ENCODE results near the gene OR52E5.

DNA sequence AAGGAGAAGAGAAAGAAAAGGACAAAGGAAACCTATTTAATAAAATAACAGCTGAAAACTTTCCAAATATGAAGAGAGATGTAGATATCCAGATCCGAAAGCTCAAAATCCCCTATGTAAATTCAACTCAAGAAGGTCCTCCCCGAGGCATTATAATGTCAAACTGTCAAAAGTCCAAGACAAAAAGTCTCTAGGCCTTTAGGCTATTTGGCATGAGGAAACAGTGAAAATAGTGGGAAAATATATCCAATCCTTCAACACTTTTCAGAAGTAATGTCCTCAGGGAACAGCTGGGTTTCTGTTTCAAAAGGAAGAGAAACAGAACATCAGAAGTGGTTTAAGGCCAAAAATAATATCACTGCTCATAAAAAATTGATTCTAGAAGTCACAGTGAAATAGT is 14.4 kb upstream of the OR52E5 start:
- TF ChIP-seq, protein P1, sequence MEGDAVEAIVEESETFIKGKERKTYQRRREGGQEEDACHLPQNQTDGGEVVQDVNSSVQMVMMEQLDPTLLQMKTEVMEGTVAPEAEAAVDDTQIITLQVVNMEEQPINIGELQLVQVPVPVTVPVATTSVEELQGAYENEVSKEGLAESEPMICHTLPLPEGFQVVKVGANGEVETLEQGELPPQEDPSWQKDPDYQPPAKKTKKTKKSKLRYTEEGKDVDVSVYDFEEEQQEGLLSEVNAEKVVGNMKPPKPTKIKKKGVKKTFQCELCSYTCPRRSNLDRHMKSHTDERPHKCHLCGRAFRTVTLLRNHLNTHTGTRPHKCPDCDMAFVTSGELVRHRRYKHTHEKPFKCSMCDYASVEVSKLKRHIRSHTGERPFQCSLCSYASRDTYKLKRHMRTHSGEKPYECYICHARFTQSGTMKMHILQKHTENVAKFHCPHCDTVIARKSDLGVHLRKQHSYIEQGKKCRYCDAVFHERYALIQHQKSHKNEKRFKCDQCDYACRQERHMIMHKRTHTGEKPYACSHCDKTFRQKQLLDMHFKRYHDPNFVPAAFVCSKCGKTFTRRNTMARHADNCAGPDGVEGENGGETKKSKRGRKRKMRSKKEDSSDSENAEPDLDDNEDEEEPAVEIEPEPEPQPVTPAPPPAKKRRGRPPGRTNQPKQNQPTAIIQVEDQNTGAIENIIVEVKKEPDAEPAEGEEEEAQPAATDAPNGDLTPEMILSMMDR (IDR thresholded peaks at IDR 0.05; ENCODE audit: insufficient read depth, low read depth, low read length) = no peak
- TF ChIP-seq EZH2 (IDR thresholded peaks at IDR 0.05; ENCODE audit: insufficient read depth, low read length) = no peak

Measured in astrocyte (in vitro differentiated cells and primary cell).